GM18508 (cell line): Measurements from ENCODE around the gene RCOR1.
"Not testable (repeated sequence)": the region's sequence is repeated elsewhere in the genome, so short reads cannot be mapped to it uniquely, and the experiment has no call there.

Experiments used
- ATAC-seq: cut with Tn5 transposase; IDR thresholded peaks from one replicate; pipeline ENCODE4 v1.9.1; 2021; ENCODE audit warnings: moderate number of reproducible peaks; ENCODE audit not compliant: insufficient read depth, unreplicated experiment

The RCOR1 gene

GRCh38 chr14:102591944-102592762 lies at the start of gene RCOR1:
Gene RCOR1, plus strand, starts transcription at chr14:102592649. Its CDS starts 238 bp downstream, at chr14:102592887.
- ATAC-seq = peak; percentile 44

- no peak for ATAC-seq
These were observed 48.3 kb upstream of the RCOR1 start for GRCh38 chr14:102544046-102544746.

GRCh38 chr14:102544747-102545460 lies 47.5 kb upstream of the RCOR1 start:
- no peak for ATAC-seq

- ATAC-seq = no peak
These were observed 46.8 kb upstream of the RCOR1 start for GRCh38 chr14:102545461-102546265.

- ATAC-seq = no peak
These were observed 43.7 kb upstream of the RCOR1 start for GRCh38 chr14:102548616-102549240.

GRCh38 chr14:102550927-102551401 lies 41.5 kb upstream of the RCOR1 start:
- ATAC-seq = not testable (repeated sequence)

- ATAC-seq = no peak
These were observed 40.3 kb upstream of the RCOR1 start for GRCh38 chr14:102551995-102552705.

- no peak for ATAC-seq
These were observed 37.3 kb upstream of the RCOR1 start for GRCh38 chr14:102554821-102555819.

- ATAC-seq = no peak
These were observed 36.3 kb upstream of the RCOR1 start for GRCh38 chr14:102556098-102556677.

- no peak for ATAC-seq
These were observed 34.8 kb upstream of the RCOR1 start for GRCh38 chr14:102557434-102558226.

GRCh38 chr14:102558556-102558955 lies 33.9 kb upstream of the RCOR1 start:
- ATAC-seq = no peak

GRCh38 chr14:102560458-102561261 lies 31.8 kb upstream of the RCOR1 start:
- no peak for ATAC-seq

- no peak for ATAC-seq
These were observed 27.0 kb upstream of the RCOR1 start for GRCh38 chr14:102565331-102565887.

GRCh38 chr14:102565959-102566358 lies 26.5 kb upstream of the RCOR1 start:
- no peak for ATAC-seq

- no peak for ATAC-seq
These were observed 24.3 kb upstream of the RCOR1 start for GRCh38 chr14:102568115-102568614.
